ENCODE measurements around the gene ATP6V0D1. TPM values are rescaled to one million over a fixed set of nuclear protein-coding genes. Genes with fewer than 3 reads are reported as not detected.
"Not testable (repeated sequence)": the region's sequence is repeated elsewhere in the genome, so short reads cannot be mapped to it uniquely, and the experiment has no call there.

Gene ATP6V0D1
- total and polyA plus RNA-seq, 5 experiments from 2014 or later, result 33.3 to 89.6 (median 74.7) TPM

DNA sequence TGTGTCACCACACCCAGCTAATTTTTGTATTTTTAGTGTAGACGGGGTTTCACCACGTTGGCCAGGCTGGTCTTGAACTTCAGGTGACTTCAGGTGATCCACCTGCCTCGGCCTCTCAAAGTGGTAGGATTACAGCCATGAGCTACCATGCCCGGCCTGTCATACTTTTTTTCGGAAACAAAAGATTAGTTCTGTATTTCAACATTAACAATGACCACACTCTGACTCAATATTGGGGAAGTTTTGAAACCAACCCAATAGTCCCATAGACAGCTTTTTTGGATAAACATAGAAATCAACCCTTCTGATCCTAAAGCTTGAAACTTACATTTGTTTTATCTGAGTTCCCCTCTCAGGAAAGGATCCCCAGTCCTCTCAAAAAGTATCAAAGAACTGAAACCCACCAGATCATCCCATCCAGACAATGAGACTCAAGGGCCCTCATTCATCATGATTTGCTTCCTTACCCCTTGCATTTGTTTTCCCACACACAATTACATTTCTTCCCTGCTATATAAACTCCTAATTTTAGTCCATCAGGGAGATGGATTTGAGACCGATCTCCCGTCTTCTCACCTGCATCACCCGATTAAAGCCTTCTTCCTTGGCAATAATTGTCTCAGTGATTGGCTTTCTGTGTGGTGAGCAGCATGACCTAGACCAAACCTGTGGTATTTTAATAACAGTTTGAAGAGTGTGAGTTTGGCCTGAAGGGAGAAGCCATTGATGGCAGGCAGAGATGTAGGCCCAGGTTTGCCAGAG lies 9.6 kb upstream of the ATP6V0D1 start:
- peaks cover 2 to 56% (median 14%) of the 10 kb centered on the region in 4 donors for H3K4me1 Mint-ChIP-seq
- POLR2A ChIA-PET, result interaction anchor here (0.6 to 1.9 kb wide), 8 partner anchors 8 to 432 kb away, joined by 3 to 12 read pairs (median 4); partner anchors contain the start of genes AGRP and ATP6V0D1
- no peaks in the 10 kb centered on the region for H3K9me3 Mint-ChIP-seq
- H3K27me3 Mint-ChIP-seq, result no peaks in the 10 kb centered on the region
- ATAC-seq (no peak), DNase-seq (no peak)
- peak overlapping the region in 1 of 10 donors; percentile 11 for H3K4me3 Mint-ChIP-seq
- H3K36me3 Mint-ChIP-seq, result peaks cover 0 to 21% (median 5%) of the 10 kb centered on the region in 3 donors
- H3K27ac Mint-ChIP-seq, result peak overlapping the region in 8 of 10 donors; percentile 1 to 87 (median 46)

DNA sequence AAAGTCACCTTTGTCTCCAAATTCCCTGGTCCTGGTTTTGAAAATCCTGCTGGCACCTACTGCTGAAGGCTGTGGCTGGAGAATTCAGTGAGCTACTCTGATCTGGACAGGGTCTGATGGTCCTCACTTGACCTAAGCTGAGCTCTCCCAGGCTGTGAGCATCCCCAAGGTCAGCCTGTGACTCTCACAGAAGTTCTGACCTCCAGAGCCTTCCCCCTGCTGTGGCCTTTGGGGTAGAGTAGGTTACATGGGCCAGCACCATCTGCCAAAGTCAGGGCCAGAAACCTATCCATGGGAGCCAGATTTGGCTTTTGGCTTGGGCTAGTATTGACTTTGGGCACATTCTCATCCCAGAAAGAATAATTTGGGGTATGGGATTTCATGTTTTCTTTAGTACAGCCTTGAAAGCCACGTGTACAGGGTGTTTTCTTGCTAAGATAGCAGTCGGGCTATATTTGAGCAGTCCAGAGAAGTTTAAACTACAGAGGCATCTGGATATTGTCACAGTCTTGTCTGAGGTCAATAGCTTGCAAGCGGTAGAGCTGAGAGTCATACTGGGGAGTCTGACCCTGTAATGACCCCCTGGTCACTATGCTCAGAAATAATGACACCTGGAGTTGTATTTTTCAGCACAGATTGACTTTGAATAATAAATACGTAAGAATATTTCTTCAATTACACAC lies 8.6 kb upstream of the ATP6V0D1 start:
- Mint-ChIP-seq H3K36me3 (peaks cover 0 to 31% (median 5%) of the 10 kb centered on the region in 3 donors), H3K4me3 (no peak overlapping the region), H3K27me3 (no peaks in the 10 kb centered on the region), H3K9me3 (no peaks in the 10 kb centered on the region), H3K4me1 (peaks cover 2 to 53% (median 14%) of the 10 kb centered on the region in 4 donors), H3K27ac (peak overlapping the region in 8 of 10 donors; percentile 32 to 87 (median 66))
- POLR2A ChIA-PET, result interaction anchor here (0.6 to 1.5 kb wide), 3 partner anchors 16 to 95 kb away, joined by 3 to 4 read pairs (median 4); no protein-coding TSS in a partner anchor
- no peak for DNase-seq
- no peak for ATAC-seq

DNA sequence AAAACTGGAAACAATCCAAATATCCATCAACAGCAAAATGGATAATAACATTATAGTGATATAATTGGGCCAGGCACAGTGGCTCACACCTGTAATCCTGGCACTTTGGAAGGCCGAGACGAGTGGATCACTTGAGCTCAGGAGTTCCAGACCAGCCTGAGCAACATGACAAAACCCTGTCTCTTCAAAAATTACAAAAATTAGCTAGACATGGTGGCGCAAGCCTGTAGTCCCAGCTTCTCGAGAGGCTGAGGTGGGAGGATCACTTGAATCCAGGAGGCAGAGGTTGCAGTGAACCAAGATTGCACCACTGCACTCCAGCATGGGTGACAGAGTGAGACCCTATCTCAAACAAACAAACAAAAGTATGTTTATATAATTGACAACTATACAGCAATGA lies 6.6 kb upstream of the ATP6V0D1 start:
- H3K27me3 Mint-ChIP-seq, H3K4me3 Mint-ChIP-seq, ATAC-seq, H3K9me3 Mint-ChIP-seq, DNase-seq: not testable (repeated sequence)
- POLR2A ChIA-PET, result interaction anchor here (1.1 kb wide), 1 partner anchor 33 kb away, joined by 4 read pairs; no protein-coding TSS in a partner anchor
- Mint-ChIP-seq H3K4me1 (peaks cover 4 to 54% (median 16%) of the 10 kb centered on the region in 4 donors), H3K27ac (peak overlapping the region in 3 of 10 donors; percentile 11 to 78 (median 72)), H3K36me3 (peaks cover 0 to 32% (median 5%) of the 10 kb centered on the region in 3 donors)

DNA sequence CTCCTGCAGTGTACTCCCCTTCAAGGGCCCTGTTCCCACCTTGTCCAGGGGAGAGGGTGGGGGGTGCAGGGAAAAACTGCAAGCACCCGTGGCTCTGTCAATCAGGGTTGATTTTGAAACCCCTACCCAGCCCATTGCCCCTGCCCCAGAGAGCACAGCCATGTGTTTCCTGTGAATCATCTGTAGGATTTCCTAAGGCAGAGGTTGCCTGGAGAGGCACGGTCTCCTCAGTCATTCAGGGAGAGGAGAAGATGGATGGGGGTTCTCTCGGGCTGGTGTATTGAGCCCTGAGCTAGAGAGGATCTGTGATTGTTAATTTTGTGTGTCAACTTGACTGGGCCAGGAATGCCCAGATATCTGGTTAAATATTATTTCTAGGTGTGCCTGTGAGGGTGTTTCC lies 5.8 kb upstream of the ATP6V0D1 start:
- POLR2A ChIA-PET, result no interaction called here
- H3K27me3 Mint-ChIP-seq, result no peaks in the 10 kb centered on the region
- peaks cover 0 to 32% (median 4%) of the 10 kb centered on the region in 3 donors for H3K36me3 Mint-ChIP-seq
- H3K4me1 Mint-ChIP-seq, result peaks cover 12 to 60% (median 23%) of the 10 kb centered on the region in 4 donors
- H3K27ac Mint-ChIP-seq, result peak overlapping the region in 4 of 10 donors; percentile 40 to 53 (median 42)
- ATAC-seq, result no peak
- no peak overlapping the region for H3K4me3 Mint-ChIP-seq
- DNase-seq, result no peak
- no peaks in the 10 kb centered on the region for H3K9me3 Mint-ChIP-seq

DNA sequence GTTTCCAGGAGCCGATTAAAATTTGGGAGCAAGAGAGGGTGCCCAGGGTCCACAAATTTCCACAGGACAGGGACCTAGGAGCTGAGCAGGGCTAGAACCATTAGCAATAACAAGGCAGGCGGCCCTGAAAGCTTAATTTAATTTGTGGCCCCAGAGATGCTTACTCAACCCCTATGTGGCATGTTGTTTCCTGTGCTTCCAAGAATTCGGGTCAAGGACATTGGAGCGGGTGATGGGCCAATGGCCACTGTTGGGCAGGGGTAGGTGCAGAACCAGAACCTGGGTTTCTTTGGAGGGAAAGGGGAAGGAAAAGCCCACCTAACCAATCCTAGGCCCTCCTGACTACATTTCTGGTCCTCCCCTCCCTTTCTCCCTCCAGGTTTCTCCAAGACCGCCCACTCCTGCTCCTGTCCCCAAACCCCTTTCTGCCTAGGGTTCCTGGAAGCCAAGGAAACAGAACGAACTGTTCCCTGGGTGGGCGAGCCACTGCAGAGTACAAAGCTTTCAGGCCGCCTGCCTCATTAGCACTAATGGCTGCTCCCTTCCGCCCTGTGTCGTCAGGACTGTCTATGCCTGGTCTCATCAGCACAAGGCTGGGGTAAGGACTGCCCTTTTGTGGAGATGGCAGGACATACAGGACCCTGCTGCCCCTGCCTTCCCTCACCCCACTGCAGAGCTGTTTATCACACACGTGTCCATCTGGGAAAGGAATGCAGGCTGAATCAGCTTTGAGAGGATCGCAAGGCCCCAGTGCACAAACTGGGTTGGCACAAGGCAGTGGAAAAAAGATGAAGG lies 3.0 kb upstream of the ATP6V0D1 start:
- DNase-seq (no peak), ATAC-seq (no peak)
- no peaks in the 10 kb centered on the region for H3K27me3 Mint-ChIP-seq
- POLR2A ChIA-PET, result interaction anchor here (0.6 to 1.6 kb wide), 2 partner anchors 8 to 35 kb away, joined by 6 to 12 read pairs; no protein-coding TSS in a partner anchor
- H3K4me3 Mint-ChIP-seq, result peak overlapping the region in 2 of 10 donors; percentile 20 to 45
- peak overlapping the region in 6 of 10 donors; percentile 17 to 80 (median 56) for H3K27ac Mint-ChIP-seq
- no peaks in the 10 kb centered on the region for H3K9me3 Mint-ChIP-seq
- peaks cover 15 to 54% (median 37%) of the 10 kb centered on the region in 4 donors for H3K4me1 Mint-ChIP-seq
- H3K36me3 Mint-ChIP-seq, result peaks cover 0 to 30% (median 2%) of the 10 kb centered on the region in 3 donors

- Mint-ChIP-seq H3K4me3 (peak within 1 kb of the TSS; percentile 95 to 100 (median 98)), H3K4me1 (peaks cover 15 to 56% (median 40%) of the 10 kb centered on the region in 4 donors), H3K27me3 (no peaks in the 10 kb centered on the region), H3K36me3 (peaks cover 0 to 30% (median 2%) of the 10 kb centered on the region in 3 donors), H3K27ac (peak within 1 kb of the TSS; percentile 79 to 100 (median 98)), H3K9me3 (no peaks in the 10 kb centered on the region)
- no peak for DNase-seq
- POLR2A ChIA-PET, result interaction anchor here (0.6 to 1.6 kb wide), 2 partner anchors 8 to 36 kb away, joined by 6 to 12 read pairs; no protein-coding TSS in a partner anchor
- ATAC-seq, result no peak
These were observed 2.2 kb upstream of the ATP6V0D1 start, which contains the start of gene AGRP for GRCh38 chr16:67483150-67483549. TSS of gene AGRP (minus strand) at chr16:67483547. CDS start at chr16:67483398, 149 bp downstream.

DNA sequence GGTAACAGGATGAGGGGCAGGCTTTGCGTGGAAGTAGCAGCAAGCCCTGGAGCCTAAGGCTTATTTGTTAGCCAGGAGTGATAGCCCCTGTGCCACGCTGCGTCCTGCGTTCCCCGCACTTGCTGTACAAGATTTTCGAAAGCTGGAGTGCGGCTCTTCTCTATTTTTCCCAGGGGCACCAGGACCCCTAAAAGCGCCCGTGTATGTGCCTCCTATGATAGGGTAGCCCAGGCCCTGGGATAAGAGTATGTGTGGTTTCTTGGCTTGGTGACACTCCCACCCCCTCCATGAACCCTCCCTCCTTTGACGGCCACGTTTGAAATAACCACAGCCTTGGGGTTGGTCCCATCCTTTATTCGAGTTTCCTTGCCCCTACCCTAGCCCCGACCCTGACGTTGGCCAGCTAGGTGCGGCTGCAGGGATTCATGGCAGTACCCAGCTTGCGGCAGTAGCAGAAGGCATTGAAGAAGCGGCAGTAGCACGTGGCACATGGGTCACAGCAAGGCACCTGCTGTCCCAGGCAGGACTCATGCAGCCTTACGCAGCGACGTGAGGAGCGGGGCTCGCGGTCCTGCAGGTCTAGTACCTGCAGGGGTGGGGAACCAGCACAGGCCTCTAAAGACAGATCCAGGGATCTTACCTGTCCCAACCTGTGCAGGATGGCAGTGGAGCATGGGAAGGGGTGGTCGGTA lies 1.4 kb upstream of the ATP6V0D1 start:
- DNase-seq, result no peak
- Mint-ChIP-seq H3K27ac (peak overlapping the region; percentile 89 to 100 (median 98)), H3K9me3 (no peaks in the 10 kb centered on the region), H3K4me1 (peaks cover 18 to 59% (median 47%) of the 10 kb centered on the region in 4 donors), H3K27me3 (no peaks in the 10 kb centered on the region), H3K4me3 (peak overlapping the region; percentile 95 to 100 (median 98)), H3K36me3 (peaks cover 0 to 27% (median 2%) of the 10 kb centered on the region in 3 donors)
- POLR2A ChIA-PET, result interaction anchor here (0.6 to 2.9 kb wide), 8 partner anchors 9 to 648 kb away, joined by 3 to 33 read pairs (median 8); partner anchors contain the start of gene CTCF
- ATAC-seq, result no peak

DNA sequence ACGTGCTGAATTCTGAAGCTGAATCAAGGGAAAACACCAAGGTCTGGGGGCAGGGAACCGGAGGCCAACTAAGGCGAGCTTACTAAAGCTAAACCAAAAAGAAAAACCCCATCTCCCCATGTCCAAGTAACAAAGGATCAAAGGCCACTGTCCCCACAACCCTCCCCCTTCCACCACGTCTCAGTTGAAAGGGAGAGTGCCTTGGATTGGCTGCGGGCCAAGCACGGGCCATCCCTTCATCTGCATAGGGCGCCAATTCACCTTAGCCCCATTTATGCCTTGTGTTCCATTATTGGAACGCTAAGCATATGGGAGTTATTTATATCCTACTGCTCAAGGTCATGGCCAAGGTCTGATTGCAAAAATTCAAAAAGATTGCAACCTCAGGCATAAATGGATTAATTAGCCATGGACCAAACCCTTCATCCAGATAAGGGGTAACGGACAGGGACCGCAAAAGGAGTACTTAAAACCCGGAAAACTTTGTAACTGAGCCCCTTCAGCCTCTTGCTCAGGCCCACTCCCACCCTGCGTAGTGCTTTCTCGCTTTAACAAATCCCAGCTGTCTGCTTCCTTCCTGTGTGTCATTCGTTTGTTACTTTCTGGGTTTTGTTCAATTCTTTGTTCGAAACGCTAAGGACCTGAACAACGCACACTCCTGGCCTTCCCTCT lies 740 bp upstream of the ATP6V0D1 start:
- Mint-ChIP-seq H3K4me3 (peak overlapping the region; percentile 95 to 100 (median 98)), H3K4me1 (peaks cover 18 to 64% (median 50%) of the 10 kb centered on the region in 4 donors), H3K27me3 (no peaks in the 10 kb centered on the region), H3K27ac (peak overlapping the region; percentile 89 to 100 (median 98)), H3K9me3 (no peaks in the 10 kb centered on the region), H3K36me3 (peaks cover 0 to 25% (median 4%) of the 10 kb centered on the region in 3 donors)
- POLR2A ChIA-PET, result interaction anchor here (0.6 to 2.9 kb wide), 21 partner anchors 10 to 455 kb away, joined by 3 to 33 read pairs (median 4); partner anchors contain the start of genes ACD, CENPT, CTCF and NUTF2
- DNase-seq (peak in 6 of 10 donors; percentile 14 to 73 (median 38)), ATAC-seq (peak in 1 of 2 donors; percentile 15)

- peaks cover 0 to 11% (median 2%) of the 10 kb centered on the region in 3 donors for H3K36me3 Mint-ChIP-seq
- POLR2A ChIA-PET, result interaction anchor here (0.7 kb wide), 1 partner anchor 326 kb away, joined by 4 read pairs; no protein-coding TSS in a partner anchor
- peak overlapping the region in 8 of 10 donors; percentile 7 to 60 (median 32) for H3K4me3 Mint-ChIP-seq
- no peak for DNase-seq
- no peaks in the 10 kb centered on the region for H3K9me3 Mint-ChIP-seq
- no peaks in the 10 kb centered on the region for H3K27me3 Mint-ChIP-seq
- peaks cover 27 to 81% (median 70%) of the 10 kb centered on the region in 4 donors for H3K4me1 Mint-ChIP-seq
- H3K27ac Mint-ChIP-seq, result peak overlapping the region in 2 of 10 donors; percentile 28 to 84
- no peak for ATAC-seq
These were observed 2.9 kb downstream of the ATP6V0D1 start for GRCh38 chr16:67477960-67478554.

Measured in naive thymus-derived CD8-positive, alpha-beta T cell (primary cell).